GM19395 (cell line): ENCODE measurements around the gene HNF4A.
A peak's percentile ranks its signal among the peaks of the same experiment; 100 is the strongest.
"Not testable (repeated sequence)": the region's sequence is repeated elsewhere in the genome, so short reads cannot be mapped to it uniquely, and the experiment has no call there.

Source experiments
- ATAC-seq: cut with Tn5 transposase; IDR thresholded peaks from one replicate; pipeline ENCODE4 v1.9.1; 2021; ENCODE audit warnings: mild to moderate bottlenecking, moderate library complexity; ENCODE audit not compliant: unreplicated experiment

HNF4A gene

GRCh38 chr20:44344723-44345122 is 10.8 kb upstream of the HNF4A start:
- no peak for ATAC-seq

- no peak for ATAC-seq
These were observed 10.4 kb upstream of the HNF4A start for GRCh38 chr20:44345147-44345546.

- not testable (repeated sequence) for ATAC-seq
These were observed 9.6 kb upstream of the HNF4A start for GRCh38 chr20:44345941-44346340.

GRCh38 chr20:44348168-44348659 is 7.3 kb upstream of the HNF4A start:
- no peak for ATAC-seq

GRCh38 chr20:44349349-44349748 is 6.2 kb upstream of the HNF4A start:
- ATAC-seq, result no peak

GRCh38 chr20:44350567-44350966 is 4.9 kb upstream of the HNF4A start:
- no peak for ATAC-seq

GRCh38 chr20:44354979-44355497 is 461 bp upstream of the HNF4A start:
- ATAC-seq, result no peak

- no peak for ATAC-seq
These were observed 839 bp downstream of the HNF4A start for GRCh38 chr20:44356353-44356723.

- ATAC-seq, result no peak
These were observed 1.5 kb downstream of the HNF4A start for GRCh38 chr20:44357020-44357419.

GRCh38 chr20:44357555-44358125 is 2.1 kb downstream of the HNF4A start:
- ATAC-seq, result no peak

- ATAC-seq, result no peak
These were observed 3.3 kb downstream of the HNF4A start for GRCh38 chr20:44358776-44359175.

GRCh38 chr20:44360221-44360620 is 4.7 kb downstream of the HNF4A start:
- ATAC-seq, result no peak

- no peak for ATAC-seq
These were observed 5.5 kb downstream of the HNF4A start for GRCh38 chr20:44361021-44361420.

- ATAC-seq, result no peak
These were observed 7.0 kb downstream of the HNF4A start for GRCh38 chr20:44362466-44362940.

GRCh38 chr20:44364068-44364467 is 8.6 kb downstream of the HNF4A start:
- ATAC-seq, result no peak

GRCh38 chr20:44364780-44365179 is 9.3 kb downstream of the HNF4A start:
- ATAC-seq, result no peak

GRCh38 chr20:44367746-44368145 is 12.2 kb downstream of the HNF4A start:
- ATAC-seq, result no peak

- ATAC-seq, result no peak
These were observed 15.2 kb downstream of the HNF4A start for GRCh38 chr20:44370639-44371218.

GRCh38 chr20:44382641-44383040 is 27.1 kb downstream of the HNF4A start:
- ATAC-seq, result no peak

- no peak for ATAC-seq
These were observed 29.0 kb downstream of the HNF4A start for GRCh38 chr20:44384423-44385027.

- ATAC-seq, result peak; percentile 54
These were observed 33.0 kb downstream of the HNF4A start for GRCh38 chr20:44388466-44389023.

- no peak for ATAC-seq
These were observed 34.4 kb downstream of the HNF4A start for GRCh38 chr20:44389871-44390270.
